Tibial nerve (tissue), 4 donors: Measurements from ENCODE around the gene SMCO4. TPM values are rescaled to one million over a fixed set of nuclear protein-coding genes. Genes with fewer than 3 reads are reported as not detected.
A peak's percentile ranks its signal among the peaks of the same experiment; 100 is the strongest.

ENCODE experiments used
- DNase-seq, 2 donors: peaks; one replicate each; pipeline ENCODE4 v3.0.0-alpha.2; 2019; ENCODE audit warnings: low spot score in 2 of 2
- H3K27ac ChIP-seq, 4 donors: fragments of 200-600 bp; sonication (generic) in 3 of 4; one replicate each; pipeline ENCODE4 v1.5.1; 2017 to 2019; ENCODE audit warnings: mild to moderate bottlenecking in 1 of 4
- H3K27me3 ChIP-seq, 2 donors: fragments of 200-600 bp; sonication (generic) in 1 of 2; one replicate each; pipeline versions ENCODE4 v1.5.1 to v1.6.0; 2017 to 2019
- H3K36me3 ChIP-seq, 3 donors: fragments of 200-600 bp; sonication (generic); one replicate each; pipeline ENCODE4 v1.5.1; 2018 to 2019
- H3K4me1 ChIP-seq, 4 donors: fragments of 200-600 bp; sonication (generic) in 3 of 4; one replicate each; pipeline ENCODE4 v1.5.1; 2017 to 2019
- H3K4me3 ChIP-seq, 4 donors: fragments of 200-600 bp; sonication (generic) in 3 of 4; one replicate each; pipeline ENCODE4 v1.5.1; 2017 to 2019; ENCODE audit warnings: mild to moderate bottlenecking in 1 of 4, moderate library complexity in 1 of 4
- H3K9me3 ChIP-seq, 4 donors: fragments of 200-600 bp; sonication (generic) in 3 of 4; one replicate each; pipeline ENCODE4 v1.5.1; 2017 to 2019
- EP300 ChIP-seq, 2 donors: sonication (generic); formaldehyde crosslinking; IDR thresholded peaks; one replicate each; pipeline ENCODE4 v1.6.1; 2017; ENCODE audit warnings: antibody characterized with exemption in 2 of 2, mild to moderate bottlenecking in 1 of 2
- POLR2A ChIP-seq, 2 donors: fragments of 450-650 bp; IDR thresholded peaks; one replicate each; pipeline ENCODE4 v1.6.1; 2017; ENCODE audit warnings: antibody characterized with exemption in 2 of 2, mild to moderate bottlenecking in 2 of 2, moderate library complexity in 2 of 2
- WGBS, 2 donors: methylation state at CpG; one replicate each; pipeline ENCODE4 v1.1.5; 2018; 5-methylcytosine and 5-hydroxymethylcytosine counted together
- total RNA-seq, 4 donors: library from RNA; depleted of rRNA; stranded (reverse); fragments of >200 nt; gene quantifications; one replicate each; pipeline ENCODE4 v1.1.0, GENCODE V29; 2016
- TF ChIP-seq, protein P1 (sequence below), 5 experiments: fragments of 200-600 bp in 3 of 5; fragments of 450-650 bp in 2 of 5; sonication (generic) in 3 of 5; IDR thresholded peaks; one replicate each; pipeline ENCODE4 v1.5.1; 2016 to 2019; ENCODE audit warnings: antibody characterized with exemption in 5 of 5, mild to moderate bottlenecking in 3 of 5, moderate library complexity in 2 of 5

SMCO4 gene
- total RNA-seq, 4 donors from 2014 or later, result 3.7 to 13.8 (median 7.6) TPM

DNA sequence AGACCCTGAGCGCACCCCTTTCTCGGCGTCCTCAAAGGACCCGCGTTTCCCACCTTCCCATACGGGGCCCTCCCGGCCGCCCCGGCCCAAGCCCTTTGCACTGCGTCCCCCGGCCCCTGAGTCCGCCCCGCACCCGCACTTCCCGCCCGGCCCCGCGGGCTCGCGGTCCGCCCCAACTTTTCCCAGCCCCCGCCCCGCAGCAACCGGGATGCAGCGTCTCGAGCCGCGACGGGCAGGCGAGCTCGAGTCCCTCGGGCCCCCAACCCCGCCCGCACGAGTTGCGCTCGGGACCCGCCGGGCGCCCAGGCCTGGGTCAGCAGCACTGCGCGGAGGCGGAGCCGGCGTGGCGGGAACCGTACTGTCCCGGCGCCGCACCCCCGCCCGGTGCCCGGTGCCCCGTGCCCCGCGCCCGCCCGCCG lies 371 bp downstream of the SMCO4 start:
- no peak for TF ChIP-seq POLR2A (IDR thresholded peaks at IDR 0.05)
- TF ChIP-seq, protein P1, sequence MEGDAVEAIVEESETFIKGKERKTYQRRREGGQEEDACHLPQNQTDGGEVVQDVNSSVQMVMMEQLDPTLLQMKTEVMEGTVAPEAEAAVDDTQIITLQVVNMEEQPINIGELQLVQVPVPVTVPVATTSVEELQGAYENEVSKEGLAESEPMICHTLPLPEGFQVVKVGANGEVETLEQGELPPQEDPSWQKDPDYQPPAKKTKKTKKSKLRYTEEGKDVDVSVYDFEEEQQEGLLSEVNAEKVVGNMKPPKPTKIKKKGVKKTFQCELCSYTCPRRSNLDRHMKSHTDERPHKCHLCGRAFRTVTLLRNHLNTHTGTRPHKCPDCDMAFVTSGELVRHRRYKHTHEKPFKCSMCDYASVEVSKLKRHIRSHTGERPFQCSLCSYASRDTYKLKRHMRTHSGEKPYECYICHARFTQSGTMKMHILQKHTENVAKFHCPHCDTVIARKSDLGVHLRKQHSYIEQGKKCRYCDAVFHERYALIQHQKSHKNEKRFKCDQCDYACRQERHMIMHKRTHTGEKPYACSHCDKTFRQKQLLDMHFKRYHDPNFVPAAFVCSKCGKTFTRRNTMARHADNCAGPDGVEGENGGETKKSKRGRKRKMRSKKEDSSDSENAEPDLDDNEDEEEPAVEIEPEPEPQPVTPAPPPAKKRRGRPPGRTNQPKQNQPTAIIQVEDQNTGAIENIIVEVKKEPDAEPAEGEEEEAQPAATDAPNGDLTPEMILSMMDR (IDR thresholded peaks at IDR 0.05), result no peak
- no peak for TF ChIP-seq EP300 (IDR thresholded peaks at IDR 0.05)
- 3% methylated on average over 22 to 23 of the region's 59 CpGs for WGBS, 2 donors
- DNase-seq, result no peak
- Histone ChIP-seq H3K27ac (peak overlapping the region; percentile 55 to 90 (median 82)), H3K4me3 (peak overlapping the region; percentile 57 to 91 (median 70)), H3K9me3 (no peaks in the 10 kb centered on the region), H3K4me1 (peaks cover 0 to 44% (median under 1%) of the 10 kb centered on the region in 4 donors), H3K27me3 (no peaks in the 10 kb centered on the region), H3K36me3 (no peaks in the 10 kb centered on the region)

DNA sequence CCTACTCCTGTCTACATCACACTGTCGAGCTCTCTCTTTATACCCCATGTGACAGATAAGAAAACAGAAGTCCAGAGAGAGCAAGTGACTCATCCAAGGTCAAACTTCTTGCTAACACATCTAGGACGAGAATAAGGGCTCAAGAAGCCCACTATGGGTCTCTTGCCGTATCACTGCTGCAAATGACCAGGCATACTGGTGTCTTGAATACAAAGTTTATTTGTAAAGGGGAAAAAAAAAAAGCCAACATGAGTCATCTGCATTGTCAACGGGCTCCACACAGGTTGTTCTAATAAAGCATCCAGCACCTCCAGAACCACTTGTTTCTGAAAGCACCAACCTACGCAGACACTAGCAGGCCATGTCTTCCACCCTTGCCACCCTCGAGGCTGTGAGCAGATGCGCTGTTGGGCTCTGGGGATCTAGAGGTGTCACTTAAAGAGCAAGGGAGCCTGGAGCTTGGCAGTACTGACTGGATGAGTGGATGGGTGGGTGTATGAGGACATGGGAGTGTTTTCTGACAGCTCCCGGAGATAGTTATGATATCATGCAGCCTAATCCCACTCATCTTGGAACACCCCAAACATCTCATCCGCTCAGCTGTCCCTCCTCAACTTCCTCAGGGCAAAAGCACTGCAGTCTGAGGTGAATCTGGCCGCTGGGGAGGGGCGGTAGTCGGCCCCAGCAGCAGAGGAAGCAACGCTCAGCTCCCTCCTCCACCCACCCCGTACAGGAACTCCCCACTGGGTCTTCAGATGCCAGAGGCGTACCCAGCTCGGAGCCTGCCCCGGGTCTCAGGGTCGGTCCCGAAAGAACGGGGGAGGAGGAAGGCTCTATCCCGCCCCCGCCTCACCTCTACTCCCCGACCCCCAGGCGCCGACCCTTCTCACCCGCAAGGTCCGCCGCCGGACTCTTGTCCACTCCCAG lies 1.0 kb downstream of the SMCO4 start:
- peak overlapping the region; percentile 57 to 91 (median 70) for H3K4me3 ChIP-seq
- no peaks in the 10 kb centered on the region for H3K36me3 ChIP-seq
- peak in 1 of 2 donors; percentile 15 for TF ChIP-seq EP300 (IDR thresholded peaks at IDR 0.05)
- TF ChIP-seq, protein P1 (IDR thresholded peaks at IDR 0.05), result no peak
- H3K4me1 ChIP-seq, result peaks cover 0 to 49% (median 3%) of the 10 kb centered on the region in 4 donors
- no peaks in the 10 kb centered on the region for H3K9me3 ChIP-seq
- no peaks in the 10 kb centered on the region for H3K27me3 ChIP-seq
- peak overlapping the region; percentile 55 to 90 (median 82) for H3K27ac ChIP-seq
- WGBS, 2 donors, result 9 to 24% methylated on average over 11 to 22 of the region's 29 CpGs
- DNase-seq, result peak in 1 of 2 donors; percentile 18

DNA sequence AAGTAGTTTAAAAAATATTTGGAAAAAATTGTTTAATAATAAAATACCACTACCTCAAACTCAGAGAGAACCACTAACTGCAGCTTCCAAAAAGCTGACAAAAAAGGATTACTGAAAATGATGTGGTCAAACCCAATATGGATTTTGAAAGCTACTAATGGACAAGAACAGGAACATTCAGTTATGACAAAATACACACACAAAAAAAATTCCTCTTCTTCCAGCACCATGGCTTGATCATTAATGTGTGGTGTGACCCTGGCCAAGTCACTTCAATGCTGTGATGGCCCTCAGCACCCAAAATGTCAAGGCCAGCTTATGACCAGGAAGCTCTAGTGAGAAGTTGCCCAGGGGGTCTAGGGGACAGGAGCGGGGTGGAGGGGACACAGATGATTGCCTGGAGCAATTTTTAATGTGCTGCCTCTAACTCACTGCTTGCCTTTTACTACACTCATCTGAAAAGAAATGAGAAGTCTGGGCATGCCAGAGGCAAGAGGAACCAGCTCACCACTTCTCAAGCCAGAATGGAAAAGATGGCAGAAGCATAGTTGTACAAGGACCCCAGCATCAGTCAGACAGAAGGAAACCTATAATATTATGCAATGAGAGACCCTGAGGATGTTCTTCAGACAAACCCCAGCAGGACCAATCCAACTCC lies 2.2 kb downstream of the SMCO4 start:
- Histone ChIP-seq H3K9me3 (no peaks in the 10 kb centered on the region), H3K36me3 (no peaks in the 10 kb centered on the region), H3K27me3 (no peaks in the 10 kb centered on the region), H3K27ac (peak overlapping the region in 2 of 4 donors; percentile 85 to 90), H3K4me3 (no peak overlapping the region), H3K4me1 (peaks cover 0 to 49% (median 7%) of the 10 kb centered on the region in 4 donors)
- no peak for DNase-seq
- 94 to 100% methylated on average over 1 of the region's 1 CpG for WGBS, 2 donors
- TF ChIP-seq, protein P1 (IDR thresholded peaks at IDR 0.05), result no peak
- TF ChIP-seq EP300 (IDR thresholded peaks at IDR 0.05), result no peak
- TF ChIP-seq POLR2A (IDR thresholded peaks at IDR 0.05), result no peak

DNA sequence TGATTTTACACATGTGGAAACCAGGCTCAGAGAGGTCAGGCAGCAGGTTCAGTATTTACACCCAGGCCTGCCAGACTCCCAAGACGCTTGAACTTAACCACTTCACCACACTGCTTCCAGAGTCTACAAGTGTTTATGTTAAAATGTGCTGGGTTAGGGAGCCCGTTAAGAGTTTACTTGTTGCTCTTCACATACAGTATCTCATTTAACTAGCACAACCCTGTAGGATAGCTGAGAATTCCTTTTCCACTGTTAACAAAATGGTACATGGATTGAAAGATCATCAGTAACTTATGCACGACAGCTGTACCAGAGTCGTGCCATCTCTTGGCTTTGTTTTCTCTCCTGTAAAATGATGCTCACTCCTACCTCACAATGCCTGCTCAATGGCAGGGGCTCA lies 2.9 kb downstream of the SMCO4 start:
- peaks cover 0 to 49% (median 7%) of the 10 kb centered on the region in 4 donors for H3K4me1 ChIP-seq
- WGBS, 2 donors, result 82 to 85% methylated on average over 4 of the region's 4 CpGs

More for the DNA sequence above, 2.9 kb downstream of the SMCO4 start:
- Histone ChIP-seq H3K36me3 (no peaks in the 10 kb centered on the region), H3K4me3 (no peak overlapping the region), H3K27me3 (no peaks in the 10 kb centered on the region), H3K27ac (peak overlapping the region in 1 of 4 donors; percentile 85), H3K9me3 (no peaks in the 10 kb centered on the region)
- TF ChIP-seq POLR2A (IDR thresholded peaks at IDR 0.05) (no peak), EP300 (IDR thresholded peaks at IDR 0.05) (no peak)
- TF ChIP-seq, protein P1 (IDR thresholded peaks at IDR 0.05), result no peak
- DNase-seq, result no peak
